ENCODE data around the gene TDG. TPM values are rescaled to one million over a fixed set of nuclear protein-coding genes. Genes with fewer than 3 reads are reported as not detected.

Gene TDG
- total RNA-seq (ENCODE audit: low replicate concordance) = 10.2 and 26.7 TPM in 2 replicates

GRCh38 chr12:103965590-103966504 lies at the start of gene TDG:
Gene TDG, plus strand, starts transcription at chr12:103965872. Its CDS starts 166 bp downstream, at chr12:103966038.

DNA sequence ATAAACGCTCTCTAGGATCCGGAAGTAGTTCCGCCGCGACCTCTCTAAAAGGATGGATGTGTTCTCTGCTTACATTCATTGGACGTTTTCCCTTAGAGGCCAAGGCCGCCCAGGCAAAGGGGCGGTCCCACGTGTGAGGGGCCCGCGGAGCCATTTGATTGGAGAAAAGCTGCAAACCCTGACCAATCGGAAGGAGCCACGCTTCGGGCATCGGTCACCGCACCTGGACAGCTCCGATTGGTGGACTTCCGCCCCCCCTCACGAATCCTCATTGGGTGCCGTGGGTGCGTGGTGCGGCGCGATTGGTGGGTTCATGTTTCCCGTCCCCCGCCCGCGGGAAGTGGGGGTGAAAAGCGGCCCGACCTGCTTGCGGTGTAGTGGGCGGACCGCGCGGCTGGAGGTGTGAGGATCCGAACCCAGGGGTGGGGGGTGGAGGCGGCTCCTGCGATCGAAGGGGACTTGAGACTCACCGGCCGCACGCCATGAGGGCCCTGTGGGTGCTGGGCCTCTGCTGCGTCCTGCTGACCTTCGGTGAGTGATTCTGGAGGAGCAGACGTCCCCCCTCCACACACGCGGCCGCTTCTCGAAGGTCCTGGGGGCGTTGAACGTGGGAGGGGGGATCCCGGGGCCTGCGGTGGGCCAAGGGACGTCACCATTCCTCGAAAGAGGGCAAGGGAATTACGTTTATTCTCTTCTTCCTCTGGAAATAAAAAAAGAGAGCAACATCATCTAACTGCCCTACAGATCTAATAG lies 35.5 kb upstream of the TDG start, which contains the start of gene HSP90B1:
Gene HSP90B1 (plus strand): TSS at position 377 of the 753 bp plus-strand sequence. CDS start 106 bp downstream, at position 483.

Other genes starting within 250 kb of the TDG start
- gene NT5DC3, start 124.6 kb upstream of the TDG start, total RNA-seq (ENCODE audit: low replicate concordance) = 3.6 and 5.2 TPM in 2 replicates
- 665 and 748 TPM in 2 replicates for gene HSP90B1, start 35.5 kb upstream of the TDG start, total RNA-seq (ENCODE audit: low replicate concordance)
- 11.9 and 46.4 TPM in 2 replicates for gene GLT8D2, start 84.3 kb downstream of the TDG start, total RNA-seq (ENCODE audit: low replicate concordance)
- gene HCFC2, start 98.7 kb downstream of the TDG start, total RNA-seq (ENCODE audit: low replicate concordance) = 19.8 and 20.0 TPM in 2 replicates
- 12.4 and 18.4 TPM in 2 replicates for gene NFYB, start 172.3 kb downstream of the TDG start, total RNA-seq (ENCODE audit: low replicate concordance)
- 367 and 380 TPM in 2 replicates for gene TXNRD1, start 249.9 kb downstream of the TDG start, total RNA-seq (ENCODE audit: low replicate concordance)